HG03108 (cell line): ENCODE results near the gene HAAO.

Experiments
- ATAC-seq: cut with Tn5 transposase; IDR thresholded peaks from one replicate; pipeline ENCODE4 v1.9.1; 2021; ENCODE audit warnings: moderate library complexity; ENCODE audit not compliant: unreplicated experiment

HAAO gene

GRCh38 chr2:42815726-42816125 lies 23.3 kb upstream of the HAAO start:
- ATAC-seq, result no peak

GRCh38 chr2:42813763-42814162 lies 21.4 kb upstream of the HAAO start:
- no peak for ATAC-seq

- no peak for ATAC-seq
Measured at GRCh38 chr2:42812899-42813479, 20.6 kb upstream of the HAAO start.

GRCh38 chr2:42810971-42811811 lies 18.8 kb upstream of the HAAO start:
- peak; percentile 9 for ATAC-seq

GRCh38 chr2:42810121-42810970 lies 18.0 kb upstream of the HAAO start:
- ATAC-seq, result peak; percentile 68

GRCh38 chr2:42809819-42810120 lies 17.4 kb upstream of the HAAO start:
- peak; percentile 43 for ATAC-seq

GRCh38 chr2:42809131-42809818 lies 16.9 kb upstream of the HAAO start:
- no peak for ATAC-seq

GRCh38 chr2:42808301-42808700 lies 15.9 kb upstream of the HAAO start:
- no peak for ATAC-seq

GRCh38 chr2:42806786-42807185 lies 14.4 kb upstream of the HAAO start:
- no peak for ATAC-seq

- no peak for ATAC-seq
Measured at GRCh38 chr2:42804891-42805290, 12.5 kb upstream of the HAAO start.

- ATAC-seq, result no peak
Measured at GRCh38 chr2:42804338-42804737, 12.0 kb upstream of the HAAO start.

- ATAC-seq, result no peak
Measured at GRCh38 chr2:42802150-42802549, 9.8 kb upstream of the HAAO start.

GRCh38 chr2:42801381-42801780 lies 9.0 kb upstream of the HAAO start:
- ATAC-seq, result no peak

GRCh38 chr2:42800981-42801380 lies 8.6 kb upstream of the HAAO start:
- ATAC-seq, result no peak

GRCh38 chr2:42800461-42800962 lies 8.1 kb upstream of the HAAO start:
- ATAC-seq, result no peak

GRCh38 chr2:42799881-42800280 lies 7.5 kb upstream of the HAAO start:
- ATAC-seq, result no peak

- ATAC-seq, result no peak
Measured at GRCh38 chr2:42797281-42797680, 4.9 kb upstream of the HAAO start.

GRCh38 chr2:42796427-42797248 lies 4.3 kb upstream of the HAAO start:
- peak; percentile 30 for ATAC-seq

GRCh38 chr2:42795841-42796301 lies 3.5 kb upstream of the HAAO start:
- no peak for ATAC-seq

GRCh38 chr2:42795275-42795674 lies 2.9 kb upstream of the HAAO start:
- ATAC-seq, result no peak
